NCI-H510A (cell line): ENCODE results near the gene LYG1.
A peak's percentile ranks its signal among the peaks of the same experiment; 100 is the strongest.
"Not testable (repeated sequence)": the region's sequence is repeated elsewhere in the genome, so short reads cannot be mapped to it uniquely, and the experiment has no call there.

Source experiments
- DNase-seq: peaks from one replicate; lab custom pipeline; 2025; lab: John Stamatoyannopoulos, UW

LYG1 gene

DNA sequence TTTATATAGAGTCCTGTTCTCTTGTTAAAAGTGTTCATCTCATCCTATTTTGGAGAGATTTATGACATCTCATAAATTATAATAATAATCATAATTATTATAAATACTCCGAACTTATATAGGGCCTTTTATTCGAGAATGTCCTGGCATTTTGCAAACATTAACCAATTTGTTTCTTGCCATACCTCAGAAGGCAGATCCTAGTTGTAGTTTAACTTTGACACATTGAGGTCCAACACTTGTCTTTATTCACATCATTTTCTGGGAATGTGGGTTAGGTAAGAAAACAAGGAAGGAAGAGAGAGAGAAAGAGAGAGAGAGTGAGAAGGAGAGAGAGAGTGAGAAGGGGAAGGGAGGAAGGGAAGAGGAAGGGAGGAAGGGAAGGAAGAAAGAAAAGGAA, at the start of gene LYG1:
TSS of gene LYG1 (minus strand) at position 101 of the 400 bp plus-strand sequence. CDS start 5,527 bp downstream, outside the sequence.
- DNase-seq = not testable (repeated sequence)

DNA sequence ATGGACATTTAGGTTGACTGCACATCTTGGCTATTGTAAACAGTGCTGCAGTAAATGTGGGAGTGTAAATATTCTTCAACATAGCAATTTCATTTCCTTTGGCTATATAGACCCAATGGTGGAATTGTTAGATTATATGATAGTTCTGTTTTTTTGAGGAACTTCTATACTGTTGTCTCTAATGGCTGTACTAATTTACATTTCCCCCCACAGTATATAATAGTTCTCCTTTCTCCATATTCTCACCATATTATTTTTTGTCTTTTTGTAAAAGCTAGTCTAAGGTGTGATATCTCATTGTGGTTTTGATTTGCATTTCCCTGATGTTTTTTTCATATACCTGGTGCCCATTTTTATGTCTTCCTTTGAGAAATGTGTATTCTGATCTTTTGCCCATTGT, 49.2 kb upstream of the LYG1 start:
- DNase-seq = no peak

DNA sequence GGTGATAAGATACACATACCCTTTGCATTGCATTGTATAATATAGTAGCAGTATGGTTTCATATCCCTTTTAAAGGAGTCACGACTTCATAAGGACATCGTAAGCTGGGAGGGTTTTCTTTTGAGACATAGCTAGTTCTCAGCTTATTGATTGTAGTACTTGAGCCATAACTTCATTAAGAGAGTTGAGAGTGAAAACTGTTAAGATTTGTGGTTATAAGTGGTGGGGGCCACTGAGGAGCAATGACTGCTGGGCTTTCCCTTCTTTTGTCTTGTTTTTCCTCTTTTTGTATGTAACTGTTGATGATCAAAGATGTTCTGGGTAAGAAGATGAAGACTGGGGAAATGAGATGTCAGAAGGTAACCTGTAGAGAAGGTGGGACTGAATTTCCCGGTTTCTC, 47.2 kb upstream of the LYG1 start:
- DNase-seq = no peak

DNA sequence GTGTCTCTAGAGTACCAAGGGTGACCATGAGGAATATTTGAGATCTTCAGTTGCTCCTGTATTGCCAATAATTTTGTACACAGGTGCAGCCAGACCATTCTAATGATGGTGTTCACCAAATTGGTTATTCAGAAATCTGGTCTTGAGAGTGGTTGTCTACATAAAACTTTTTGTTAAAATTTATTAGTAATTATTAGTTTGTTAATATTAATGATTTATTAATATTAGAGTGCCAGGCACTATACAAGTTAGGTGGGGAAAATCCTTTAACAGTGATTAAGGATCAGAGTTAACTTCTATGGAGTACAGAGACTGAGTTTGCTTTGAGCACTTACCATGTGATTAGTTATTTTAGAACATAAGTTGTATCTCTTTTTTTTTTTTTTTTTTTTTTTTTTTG, 45.2 kb upstream of the LYG1 start:
- no peak for DNase-seq

DNA sequence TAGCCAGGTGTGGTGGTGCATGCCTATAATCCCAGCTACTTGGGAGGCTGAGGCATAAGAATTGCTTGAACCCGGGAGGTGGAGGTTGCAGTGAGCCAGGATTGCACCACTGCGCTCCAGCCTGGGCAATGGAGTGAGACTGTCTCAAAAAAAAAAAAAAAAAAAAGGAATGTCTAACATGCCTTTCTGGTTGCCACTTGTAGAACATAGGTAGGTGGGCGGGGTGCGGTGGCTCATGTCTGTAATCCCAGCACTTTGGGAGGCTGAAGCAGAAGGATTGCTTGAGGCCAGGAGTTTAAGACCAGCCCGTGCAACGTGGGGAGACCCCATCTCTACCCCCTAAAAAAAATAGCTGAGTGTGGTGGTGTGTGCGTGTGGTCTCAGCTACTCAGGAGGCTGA, 44.4 kb upstream of the LYG1 start:
- DNase-seq = not testable (repeated sequence)

DNA sequence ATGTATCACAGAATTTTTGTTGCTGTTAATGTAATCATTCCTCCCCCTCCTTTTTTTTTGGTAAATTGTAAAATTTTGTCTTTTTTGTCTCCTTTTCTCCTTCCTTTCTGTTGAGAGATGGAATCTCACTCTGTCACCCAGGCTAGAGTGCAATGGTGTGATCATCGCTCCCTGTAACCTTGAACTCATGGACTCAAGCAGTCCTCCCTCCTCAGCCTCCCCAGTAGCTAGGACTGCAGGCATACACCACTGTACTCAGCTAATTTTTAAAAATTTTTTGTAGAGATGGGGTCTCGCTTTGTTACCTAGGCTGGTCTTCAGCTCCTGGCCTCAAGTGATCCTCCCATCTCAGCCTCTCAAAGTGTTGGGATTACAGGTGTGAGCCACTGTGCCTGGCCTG, 41.5 kb upstream of the LYG1 start:
- no peak for DNase-seq

DNA sequence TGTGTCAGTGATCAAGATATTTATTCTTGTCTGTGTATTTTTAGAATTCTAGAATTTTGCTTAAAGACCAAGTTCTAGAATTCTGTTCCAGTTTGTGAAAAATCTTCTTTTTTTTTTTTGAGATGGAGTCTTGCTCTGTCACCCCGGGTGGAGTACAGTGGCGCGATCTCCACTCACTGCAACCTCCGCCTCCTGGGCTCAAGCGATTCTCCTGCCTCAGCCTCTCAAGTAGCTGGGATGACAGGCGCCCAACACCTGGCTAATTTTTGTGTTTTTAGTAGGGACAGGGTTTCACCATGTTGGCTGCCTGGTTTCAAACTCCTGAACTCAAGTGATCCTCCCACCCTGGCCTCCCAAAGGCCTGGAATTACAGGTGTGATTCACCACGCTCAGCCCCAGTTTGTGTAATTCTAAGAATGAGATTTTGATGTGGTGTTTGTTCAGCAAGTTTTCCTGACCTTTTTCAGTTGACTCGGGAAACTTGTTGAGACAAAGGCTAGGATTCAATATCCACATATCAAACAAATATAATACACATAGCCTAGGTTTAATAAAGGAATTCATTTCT, 39.8 kb upstream of the LYG1 start:
- DNase-seq = no peak

DNA sequence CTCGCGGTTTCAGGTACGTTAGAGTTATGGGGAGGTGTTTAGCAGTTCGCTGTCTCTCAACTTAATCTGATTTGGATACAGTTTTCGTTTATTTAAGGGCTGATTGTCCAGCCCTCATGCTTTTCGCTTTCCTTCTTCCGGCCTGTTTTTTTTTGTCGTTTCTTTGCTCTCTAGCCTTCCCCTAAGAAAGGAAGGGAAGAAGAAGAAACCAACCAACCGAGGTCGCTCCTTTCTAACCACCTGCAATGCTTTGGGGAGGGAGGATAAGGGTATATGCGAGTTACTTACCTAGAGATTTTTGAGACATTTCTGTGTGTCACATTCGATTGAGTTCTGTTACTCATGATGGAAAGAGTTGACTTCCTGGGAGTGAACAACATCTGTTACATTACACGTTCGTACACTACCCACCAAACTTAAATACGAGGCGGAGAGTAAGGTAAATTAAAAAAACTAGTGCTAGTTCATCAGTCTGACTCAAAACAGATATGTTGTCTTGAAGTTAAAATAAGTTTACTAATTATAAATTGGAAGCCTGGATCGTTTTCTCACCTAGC, 37.1 kb upstream of the LYG1 start:
- DNase-seq = no peak

DNA sequence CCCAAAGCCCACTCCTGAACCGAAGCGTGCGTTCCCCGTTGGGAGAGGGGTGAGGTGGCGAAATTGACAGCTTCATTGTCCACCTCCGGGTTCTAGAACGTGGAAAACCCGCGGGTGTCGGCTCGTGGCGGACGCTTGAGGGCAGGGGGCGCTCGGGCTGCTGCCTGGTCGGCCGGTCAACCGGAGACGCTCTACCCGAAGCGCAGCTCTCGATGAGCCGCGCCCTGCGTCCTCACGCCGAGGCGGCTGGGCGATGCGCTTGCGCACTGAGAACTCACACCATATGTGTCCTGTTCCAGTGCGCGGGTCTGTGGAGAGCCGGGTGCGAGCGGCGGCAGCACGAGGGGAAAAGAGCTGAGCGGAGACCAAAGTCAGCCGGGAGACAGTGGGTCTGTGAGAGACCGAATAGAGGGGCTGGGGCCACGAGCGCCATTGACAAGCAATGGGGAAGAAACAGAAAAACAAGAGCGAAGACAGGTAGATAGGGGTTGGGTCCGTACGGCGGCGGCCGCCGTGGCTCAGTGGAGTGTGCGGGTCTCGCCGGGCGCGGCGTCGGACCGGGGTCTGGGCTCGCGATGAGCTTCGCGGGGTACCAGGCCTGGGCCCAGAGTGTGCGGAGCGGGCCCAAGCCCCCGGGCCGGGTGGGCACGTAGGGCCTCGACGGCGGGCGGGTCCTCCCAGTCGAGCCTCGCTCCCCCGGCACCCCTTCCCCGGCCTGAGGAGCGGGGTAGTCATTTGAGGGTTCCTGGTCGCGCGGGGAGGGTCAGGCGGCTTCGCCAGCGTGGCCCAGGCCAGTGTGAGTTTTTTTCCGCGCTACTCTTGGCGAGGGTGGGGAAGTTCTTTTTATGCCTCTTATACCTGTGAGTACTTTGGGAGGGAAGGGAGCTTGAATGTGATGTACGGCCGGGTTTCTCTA, 36.4 kb upstream of the LYG1 start, which contains the start of gene EIF5B:
TSS of gene EIF5B (plus strand) at position 277 of the 916 bp plus-strand sequence. CDS start at position 443, 166 bp downstream.
- DNase-seq = peak; percentile 97

DNA sequence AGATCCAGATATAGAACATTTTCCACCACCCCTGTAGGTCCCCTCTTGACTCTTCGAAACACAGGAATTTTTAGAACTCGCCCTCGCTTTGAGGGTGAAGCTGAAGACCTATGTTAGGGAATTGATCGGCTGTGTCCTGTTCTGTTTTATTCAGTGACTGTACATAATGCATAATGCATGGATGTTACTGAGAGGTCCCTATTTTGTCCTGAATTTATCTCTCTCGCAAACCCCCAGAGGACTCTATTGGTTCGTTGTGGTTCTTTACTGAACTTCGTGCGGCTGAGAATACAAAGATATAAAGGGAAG, 35.8 kb upstream of the LYG1 start:
- DNase-seq = no peak

DNA sequence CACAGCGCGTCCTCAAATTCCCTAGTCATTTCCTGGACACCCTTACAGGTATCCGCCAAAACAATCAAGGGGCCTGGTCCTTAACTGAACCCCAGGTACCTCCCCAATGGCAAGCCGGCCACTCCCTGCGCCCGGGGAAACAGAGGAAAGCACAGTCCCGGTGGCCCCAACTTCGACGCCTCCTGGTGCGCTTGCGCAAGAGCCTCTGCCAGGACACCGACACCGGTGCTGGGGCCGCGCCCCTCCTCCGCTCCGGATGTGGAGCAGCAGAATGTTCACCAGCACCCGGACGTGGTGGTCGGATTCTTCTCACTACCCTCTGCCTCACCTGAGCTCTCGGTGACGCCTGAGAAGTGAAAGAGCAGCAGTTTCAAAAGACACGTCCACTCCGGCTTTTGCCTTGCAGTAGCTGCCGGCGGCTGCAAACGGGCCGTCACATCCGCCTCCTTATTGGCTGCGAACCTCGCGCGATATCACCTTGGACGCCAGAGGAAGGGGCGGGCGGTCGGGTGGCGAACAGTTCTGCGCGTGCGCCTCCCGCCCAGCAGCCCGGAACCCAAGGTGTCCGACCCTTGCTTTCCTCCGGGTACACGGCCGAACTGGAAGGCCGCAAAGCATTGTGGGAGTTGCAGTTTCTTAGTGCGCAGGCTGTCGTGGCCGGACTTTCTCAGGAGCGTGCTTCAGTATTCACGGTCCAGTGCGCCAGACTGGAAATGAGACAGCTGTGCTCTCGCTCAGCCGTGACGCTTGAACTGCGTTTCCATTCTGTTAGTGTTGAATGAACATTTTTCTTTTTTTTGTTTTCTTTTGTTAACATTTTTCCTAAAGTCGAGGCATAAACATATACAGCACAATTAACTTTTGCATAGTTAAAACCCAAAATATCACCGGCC, 35.2 kb upstream of the LYG1 start, which contains the start of gene TXNDC9:
TSS of gene TXNDC9 (minus strand) at position 423 of the 893 bp plus-strand sequence. CDS start 3,123 bp downstream, outside the sequence.
- peak; percentile 99 for DNase-seq

DNA sequence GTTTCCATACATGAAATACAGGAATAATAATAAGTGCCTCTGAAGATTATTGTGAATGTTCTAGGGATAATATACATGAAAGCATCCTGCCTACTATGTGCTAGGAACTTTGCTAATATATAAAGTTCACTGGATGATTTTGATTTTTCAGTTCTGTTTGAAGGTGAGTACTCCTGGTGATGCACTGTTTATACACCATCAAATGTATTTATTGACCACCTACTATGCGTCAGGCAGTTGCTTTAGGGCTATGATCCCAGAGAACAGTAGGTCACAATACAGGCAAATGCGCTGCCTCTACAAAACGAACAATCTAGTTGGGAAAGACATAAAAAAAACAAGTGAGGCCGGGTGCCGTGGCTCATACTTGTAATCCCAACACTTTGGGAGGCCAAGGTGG, 24.4 kb upstream of the LYG1 start:
- DNase-seq = no peak

DNA sequence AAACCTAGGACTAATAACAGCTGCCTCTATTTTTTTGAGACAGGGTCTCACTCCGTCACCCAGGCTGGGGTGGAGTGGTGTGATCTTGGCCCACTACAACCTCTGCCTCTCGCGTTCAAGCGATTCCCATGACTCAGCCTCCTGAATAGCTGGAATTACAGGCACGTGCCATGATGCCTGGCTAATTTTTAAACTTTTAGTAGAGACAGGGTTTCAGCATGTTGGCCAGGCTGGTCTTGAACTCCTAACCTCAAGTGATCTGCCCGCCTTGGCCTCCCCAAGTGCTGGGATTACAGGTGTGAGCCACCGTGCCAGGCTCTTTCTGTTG, 16.8 kb upstream of the LYG1 start:
- not testable (repeated sequence) for DNase-seq

DNA sequence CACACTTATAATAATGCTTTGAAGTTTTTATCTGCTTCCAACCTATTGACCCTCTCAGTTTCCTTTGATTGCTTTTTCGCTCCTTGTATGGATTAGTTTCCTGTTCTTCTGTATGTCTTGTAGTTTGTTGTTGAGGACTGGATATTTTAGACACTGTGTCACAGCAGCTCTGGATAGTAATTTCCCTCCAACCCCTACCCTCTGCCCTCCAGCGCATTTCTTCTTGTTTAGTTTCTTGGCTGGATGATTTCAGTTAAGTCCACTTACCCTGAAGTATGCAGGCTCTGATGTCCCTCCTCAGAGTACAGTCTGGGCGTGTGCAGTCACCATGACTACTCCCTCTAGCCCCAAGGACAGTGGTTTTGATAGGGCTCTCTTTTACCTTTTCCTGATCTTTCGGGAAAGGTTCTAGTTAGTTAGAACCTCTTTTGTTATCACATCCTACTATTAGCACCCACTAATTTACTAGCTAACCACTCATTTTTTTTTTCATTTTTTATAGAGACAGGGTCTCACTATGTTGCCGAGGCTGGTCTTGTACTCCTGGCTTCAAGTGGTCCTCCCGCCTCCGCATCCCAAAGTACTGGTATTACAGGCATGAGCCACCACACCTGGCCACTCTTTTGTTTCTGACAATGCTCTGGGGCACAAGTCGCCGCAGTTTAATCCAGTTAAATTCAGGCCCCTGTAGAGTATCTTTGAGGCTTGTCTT, 16.3 kb upstream of the LYG1 start:
- no peak for DNase-seq

DNA sequence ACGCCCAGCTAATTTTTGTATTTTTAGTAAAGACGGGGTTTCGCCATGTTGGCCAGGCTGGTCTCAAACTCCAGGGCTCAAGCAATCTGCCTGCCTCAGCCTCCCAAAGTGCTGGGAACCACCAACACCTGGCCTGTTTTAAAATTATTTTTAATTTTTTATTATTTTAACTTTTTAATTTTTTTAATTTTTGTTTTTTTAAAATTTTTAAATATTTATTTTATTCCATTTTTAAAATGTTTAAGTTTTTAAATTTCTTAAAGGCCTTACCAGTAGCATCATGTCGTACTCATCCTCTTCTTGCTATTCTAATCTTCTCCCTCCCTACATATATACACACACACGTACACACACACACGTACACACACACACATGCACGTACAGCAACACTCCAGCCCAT, 1.4 kb downstream of the LYG1 start:
- DNase-seq = no peak

DNA sequence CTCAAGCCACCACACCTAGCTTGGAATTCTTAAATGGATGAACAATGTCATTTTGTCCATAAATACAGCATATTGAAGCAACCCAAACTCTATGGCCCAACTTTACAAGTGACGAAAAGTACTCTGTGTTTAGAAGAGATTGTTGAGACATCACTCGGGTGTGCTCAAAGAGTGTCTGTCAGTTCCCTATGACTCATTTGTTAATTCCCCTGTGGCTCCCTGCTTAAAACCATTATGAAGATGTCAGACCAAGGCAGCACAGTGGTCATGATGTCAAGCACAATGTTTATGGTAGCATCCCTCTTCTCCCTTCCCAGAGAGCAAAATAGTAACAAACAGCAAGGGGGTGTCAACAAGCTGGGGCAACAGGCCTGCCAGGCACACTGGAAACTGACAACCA, 3.0 kb downstream of the LYG1 start:
- DNase-seq = no peak

DNA sequence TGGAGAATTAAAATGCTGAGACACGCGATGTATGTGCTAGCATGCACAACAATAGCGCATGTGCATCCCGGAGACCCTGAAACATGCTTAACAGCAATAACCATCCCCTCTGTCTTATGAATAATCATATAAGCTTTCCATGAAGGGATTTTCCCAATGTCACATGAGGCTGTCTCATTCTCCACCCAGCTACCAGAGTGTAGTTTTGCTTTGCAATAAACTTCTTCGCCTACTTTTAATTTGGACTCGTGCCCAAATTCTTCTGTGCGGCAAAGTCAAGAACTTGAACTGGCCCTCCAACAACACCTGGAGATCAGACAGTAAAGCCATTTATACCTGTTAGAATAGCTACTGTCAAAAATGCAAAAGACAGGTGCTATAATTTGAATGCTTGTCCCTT, 15.5 kb downstream of the LYG1 start:
- no peak for DNase-seq

DNA sequence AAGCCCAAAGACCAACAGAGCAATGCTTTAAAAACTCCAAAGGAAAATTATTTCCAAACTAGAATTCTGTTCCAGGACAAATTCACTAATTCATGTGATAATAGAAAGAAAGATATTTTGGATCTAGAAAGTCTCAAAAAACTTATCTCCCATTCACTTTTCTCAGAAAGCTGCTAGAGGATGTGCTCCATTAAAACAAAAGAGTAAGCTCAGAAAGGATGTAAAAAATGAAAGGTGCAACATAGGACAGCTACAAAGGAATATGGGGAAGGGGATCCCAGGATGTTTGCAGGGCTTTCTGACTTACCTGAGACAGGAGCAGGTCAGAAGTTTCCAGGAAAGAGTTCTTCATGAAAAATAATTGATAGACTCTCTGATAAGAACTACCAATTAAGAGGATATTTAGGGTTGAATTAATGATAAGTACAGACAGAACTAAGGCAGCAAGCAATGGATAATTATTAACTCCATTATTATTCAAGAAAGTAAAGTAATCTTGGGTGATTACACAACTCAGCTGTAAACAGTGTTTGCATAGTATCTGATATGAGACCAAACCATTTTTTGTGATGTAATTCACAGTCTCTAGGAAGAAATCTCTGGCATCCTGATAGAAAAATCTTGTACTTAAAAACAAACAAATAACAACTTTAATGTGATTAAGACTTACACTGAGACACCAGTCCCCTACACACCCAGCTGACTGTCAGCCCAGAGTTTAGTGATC, 20.9 kb downstream of the LYG1 start:
- DNase-seq = no peak

DNA sequence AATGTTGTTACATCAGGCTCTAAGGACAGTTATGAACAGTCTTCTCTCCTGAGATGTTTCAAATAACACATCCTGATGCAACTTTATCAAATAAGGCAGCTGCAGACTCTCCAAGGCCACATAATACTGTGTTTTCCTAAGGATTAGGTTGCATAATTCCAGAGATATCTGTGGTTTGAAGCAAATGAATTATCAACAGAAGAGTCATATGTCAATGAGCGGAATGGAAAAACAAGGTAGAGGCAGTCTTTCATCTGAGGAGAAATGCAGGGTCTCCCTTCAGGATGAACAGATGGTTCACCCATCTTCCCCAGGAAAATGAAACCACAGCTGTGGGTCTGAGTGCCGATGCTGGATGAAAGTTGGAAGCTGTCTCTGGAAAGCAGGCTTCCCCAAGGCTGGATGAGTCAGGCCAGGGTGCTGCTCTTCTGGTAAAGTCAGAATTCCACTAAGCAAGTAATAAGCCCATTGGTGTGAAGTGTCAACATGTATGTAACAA, 22.2 kb downstream of the LYG1 start:
- DNase-seq = no peak

DNA sequence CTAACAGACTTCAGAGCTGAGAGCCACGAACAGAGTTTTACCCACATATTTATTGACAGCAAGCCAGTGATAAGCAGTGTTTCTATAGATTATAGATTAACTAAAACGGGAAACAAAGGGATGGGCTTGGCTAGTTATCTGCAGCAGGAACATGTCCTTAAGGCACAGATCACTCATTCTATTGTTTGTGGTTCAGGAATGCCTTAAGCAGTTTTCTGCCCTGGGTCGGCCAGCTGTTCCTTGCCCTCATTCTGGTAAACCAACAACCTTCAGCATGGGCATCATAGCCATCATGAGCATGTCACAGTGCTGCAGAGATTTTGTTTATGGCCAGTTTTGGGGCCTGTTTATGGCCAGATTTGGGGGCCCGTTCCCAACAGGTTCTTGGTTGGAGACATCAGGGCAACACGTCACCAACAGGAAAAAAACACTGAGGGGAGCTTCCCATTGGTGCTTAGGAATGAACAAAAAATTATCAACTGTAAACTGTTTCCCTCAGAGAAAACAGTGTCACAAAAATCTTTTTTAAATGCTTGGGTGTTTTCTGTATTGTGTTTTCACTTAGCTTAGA, 22.7 kb downstream of the LYG1 start:
- DNase-seq = not testable (repeated sequence)
